Measurements from ENCODE around the gene DOLK. TPM values are rescaled to one million over a fixed set of nuclear protein-coding genes. Genes with fewer than 3 reads are reported as not detected.

Gene DOLK
- total RNA-seq, 1 experiment from 2014 or later = 14.8 TPM

GRCh38 chr9:128918921-128919320 is 28.5 kb downstream of the DOLK start (continued):
- TF ChIP-seq ATF6 (CRISPR knock-in tag; IDR thresholded peaks at IDR 0.05) = no peak
- TF ChIP-seq ESRRA (CRISPR knock-in tag; IDR thresholded peaks at IDR 0.05; ENCODE audit: borderline replicate concordance) = no peak
- TF ChIP-seq JUN (CRISPR knock-in tag; IDR thresholded peaks at IDR 0.05) = no peak
- no peak for TF ChIP-seq SMAD4 (CRISPR knock-in tag; IDR thresholded peaks at IDR 0.05)

GRCh38 chr9:128917151-128917849 is 30.1 kb downstream of the DOLK start:
- POLR2A ChIA-PET = no interaction called here
- Mint-ChIP-seq H3K4me1 (peaks cover 23% of the 10 kb centered on the region), H3K9me3 (no peaks in the 10 kb centered on the region), H3K27me3 (ENCODE audit: low read depth) (no peaks in the 10 kb centered on the region), H3K4me3 (no peak overlapping the region), H3K36me3 (peaks cover 29% of the 10 kb centered on the region), H3K27ac (peak overlapping the region; percentile 91; the same call in 1 of the 2 replicates)
- ATAC-seq = no peak
- CTCF ChIA-PET = no interaction called here
- no peak for TF ChIP-seq ZNF671 (CRISPR knock-in tag; IDR thresholded peaks at IDR 0.05)
- TF ChIP-seq ZNF219 (CRISPR knock-in tag; IDR thresholded peaks at IDR 0.05; ENCODE audit: borderline replicate concordance) = no peak
- no peak for TF ChIP-seq ATF3 (CRISPR knock-in tag; conservative IDR thresholded peaks at IDR 0.05)
- TF ChIP-seq FOXK1 (CRISPR knock-in tag; IDR thresholded peaks at IDR 0.05) = no peak
- TF ChIP-seq ZSCAN18 (CRISPR knock-in tag; IDR thresholded peaks at IDR 0.05) = no peak
- no peak for TF ChIP-seq GTF2I (CRISPR knock-in tag; conservative IDR thresholded peaks at IDR 0.05)
- TF ChIP-seq ATF2 (CRISPR knock-in tag; IDR thresholded peaks at IDR 0.05; ENCODE audit: borderline replicate concordance, low read depth) = no peak
- no peak for TF ChIP-seq ZNF281 (CRISPR knock-in tag; IDR thresholded peaks at IDR 0.05)
- no peak for TF ChIP-seq HMGXB4 (CRISPR knock-in tag; IDR thresholded peaks at IDR 0.05)
- no peak for TF ChIP-seq ZNF425 (CRISPR knock-in tag; conservative IDR thresholded peaks at IDR 0.05)
- TF ChIP-seq MAX (CRISPR knock-in tag; IDR thresholded peaks at IDR 0.05) = no peak
- TF ChIP-seq SP1 (CRISPR knock-in tag; conservative IDR thresholded peaks at IDR 0.05) = no peak
- no peak for TF ChIP-seq CDX4 (CRISPR knock-in tag; IDR thresholded peaks at IDR 0.05; ENCODE audit: borderline replicate concordance)
- no peak for TF ChIP-seq CREB1 (CRISPR knock-in tag; IDR thresholded peaks at IDR 0.05)
- TF ChIP-seq ELF4 (CRISPR knock-in tag; IDR thresholded peaks at IDR 0.05; ENCODE audit: low read depth) = no peak
- no peak for TF ChIP-seq RORB (CRISPR knock-in tag; IDR thresholded peaks at IDR 0.05)
- TF ChIP-seq ZMAT4 (CRISPR knock-in tag; IDR thresholded peaks at IDR 0.05) = no peak
- TF ChIP-seq EMX1 (CRISPR knock-in tag; IDR thresholded peaks at IDR 0.05) = no peak
- TF ChIP-seq JUN (CRISPR knock-in tag; IDR thresholded peaks at IDR 0.05) = no peak
- DNase-seq (ENCODE audit: low spot score) = no peak
